Measurements from ENCODE around the gene OTOG. TPM values are rescaled to one million over a fixed set of nuclear protein-coding genes. Genes with fewer than 3 reads are reported as not detected.

Gene OTOG
- total RNA-seq, 1 donor from 2014 or later = not detected

GRCh38 chr11:17693531-17693930, 146.5 kb downstream of the OTOG start:
- Histone ChIP-seq H3K9me3 (no peaks in the 10 kb centered on the region), H3K4me1 (no peaks in the 10 kb centered on the region), H3K27me3 (peaks cover 6% of the 10 kb centered on the region), H3K36me3 (no peaks in the 10 kb centered on the region), H3K4me3 (no peak overlapping the region), H3K27ac (no peak overlapping the region)
- no peak for DNase-seq (ENCODE audit: low spot score in 2 of 2)
- intact Hi-C loops (cut with DNase I) = no loop called here
- no peak for TF ChIP-seq CTCF (IDR thresholded peaks at IDR 0.05)

GRCh38 chr11:17694494-17695110, 147.5 kb downstream of the OTOG start:
- Histone ChIP-seq H3K27ac (no peak overlapping the region), H3K4me3 (no peak overlapping the region), H3K36me3 (no peaks in the 10 kb centered on the region), H3K4me1 (no peaks in the 10 kb centered on the region), H3K9me3 (no peaks in the 10 kb centered on the region), H3K27me3 (peaks cover 6% of the 10 kb centered on the region)
- no peak for DNase-seq (ENCODE audit: low spot score in 2 of 2)
- intact Hi-C loops (cut with DNase I) = no loop called here
- no peak for TF ChIP-seq CTCF (IDR thresholded peaks at IDR 0.05)

GRCh38 chr11:17695454-17696441, 148.7 kb downstream of the OTOG start:
- no peak for TF ChIP-seq CTCF (IDR thresholded peaks at IDR 0.05)
- Histone ChIP-seq H3K4me3 (no peak overlapping the region), H3K27me3 (peaks cover 6% of the 10 kb centered on the region), H3K9me3 (no peaks in the 10 kb centered on the region), H3K27ac (no peak overlapping the region), H3K4me1 (no peaks in the 10 kb centered on the region), H3K36me3 (no peaks in the 10 kb centered on the region)
- intact Hi-C loops (cut with DNase I) = no loop called here
- no peak for DNase-seq (ENCODE audit: low spot score in 2 of 2)

- Histone ChIP-seq H3K27me3 (peaks cover 6% of the 10 kb centered on the region), H3K4me3 (no peak overlapping the region), H3K4me1 (no peaks in the 10 kb centered on the region), H3K9me3 (no peaks in the 10 kb centered on the region), H3K36me3 (no peaks in the 10 kb centered on the region), H3K27ac (no peak overlapping the region)
- TF ChIP-seq CTCF (IDR thresholded peaks at IDR 0.05) = no peak
- DNase-seq (ENCODE audit: low spot score in 2 of 2) = no peak
- intact Hi-C loops (cut with DNase I) = no loop called here
Observed at GRCh38 chr11:17696741-17697140, 149.7 kb downstream of the OTOG start.

Other genes with a start within 250 kb of the OTOG start
- 0.21 TPM for gene NCR3LG1, start 195.5 kb upstream of the OTOG start, total RNA-seq
- gene KCNJ11, start 158.6 kb upstream of the OTOG start, total RNA-seq = not detected
- gene ABCC8, start 70.4 kb upstream of the OTOG start, total RNA-seq = not detected
- gene USH1C, start 2.8 kb upstream of the OTOG start, total RNA-seq = not detected
- gene MYOD1, start 172.3 kb downstream of the OTOG start, total RNA-seq = not detected
- not detected for gene KCNC1, start 187.5 kb downstream of the OTOG start, total RNA-seq

All from ascending aorta (tissue), 2 donors.